ENCODE results near the gene ACAA1.

The ACAA1 gene

GRCh38 chr3:38165722-38166387 is 28.9 kb upstream of the ACAA1 start:
- Histone ChIP-seq H3K4me3 (ENCODE audit: severe bottlenecking) (peak overlapping the region; percentile 80), H3K9me3 (ENCODE audit: severe bottlenecking) (no peaks in the 10 kb centered on the region), H3K36me3 (ENCODE audit: low read depth) (no peaks in the 10 kb centered on the region), H3K27me3 (ENCODE audit: insufficient read depth, poor library complexity, severe bottlenecking) (no peaks in the 10 kb centered on the region), H3K4me1 (ENCODE audit: insufficient read depth, poor library complexity, severe bottlenecking) (peaks cover 30% of the 10 kb centered on the region), H3K27ac (ENCODE audit: poor library complexity, severe bottlenecking) (peak overlapping the region; percentile 91)
- peak; percentile 10 for ATAC-seq (ENCODE audit: low read depth)
- peak; percentile 74 for DNase-seq (ENCODE audit: low spot score)
- no peak for TF ChIP-seq CTCF (IDR thresholded peaks at IDR 0.05; ENCODE audit: poor library complexity, severe bottlenecking)

- H3K4me1 ChIP-seq (ENCODE audit: insufficient read depth, poor library complexity, severe bottlenecking) = peaks cover 30% of the 10 kb centered on the region
- H3K27me3 ChIP-seq (ENCODE audit: insufficient read depth, poor library complexity, severe bottlenecking) = no peaks in the 10 kb centered on the region
- ATAC-seq (ENCODE audit: low read depth) (peak; percentile 84), DNase-seq (ENCODE audit: low spot score) (peak; percentile 98)
- no peaks in the 10 kb centered on the region for H3K36me3 ChIP-seq (ENCODE audit: low read depth)
- H3K4me3 ChIP-seq (ENCODE audit: severe bottlenecking) = peak within 1 kb of the TSS; percentile 80
- H3K9me3 ChIP-seq (ENCODE audit: severe bottlenecking) = no peaks in the 10 kb centered on the region
- TF ChIP-seq CTCF (IDR thresholded peaks at IDR 0.05; ENCODE audit: poor library complexity, severe bottlenecking) = no peak
- peak within 1 kb of the TSS; percentile 91 for H3K27ac ChIP-seq (ENCODE audit: poor library complexity, severe bottlenecking)
Observed at GRCh38 chr3:38164952-38165721, 28.2 kb upstream of the ACAA1 start, which contains the start of gene OXSR1. TSS of gene OXSR1 (plus strand) at chr3:38165537. CDS start at chr3:38165877, 340 bp downstream.

- Histone ChIP-seq H3K9me3 (ENCODE audit: severe bottlenecking) (no peaks in the 10 kb centered on the region), H3K27me3 (ENCODE audit: insufficient read depth, poor library complexity, severe bottlenecking) (no peaks in the 10 kb centered on the region), H3K27ac (ENCODE audit: poor library complexity, severe bottlenecking) (peak overlapping the region; percentile 91), H3K4me1 (ENCODE audit: insufficient read depth, poor library complexity, severe bottlenecking) (peaks cover 29% of the 10 kb centered on the region), H3K36me3 (ENCODE audit: low read depth) (no peaks in the 10 kb centered on the region), H3K4me3 (ENCODE audit: severe bottlenecking) (peak overlapping the region; percentile 80)
- no peak for DNase-seq (ENCODE audit: low spot score)
- peak; percentile 17 for ATAC-seq (ENCODE audit: low read depth)
- no peak for TF ChIP-seq CTCF (IDR thresholded peaks at IDR 0.05; ENCODE audit: poor library complexity, severe bottlenecking)
Observed at GRCh38 chr3:38164643-38164951, 27.7 kb upstream of the ACAA1 start.

- H3K4me3 ChIP-seq (ENCODE audit: severe bottlenecking) = peak overlapping the region; percentile 80
- no peak for DNase-seq (ENCODE audit: low spot score)
- no peak for ATAC-seq (ENCODE audit: low read depth)
- no peaks in the 10 kb centered on the region for H3K27me3 ChIP-seq (ENCODE audit: insufficient read depth, poor library complexity, severe bottlenecking)
- H3K4me1 ChIP-seq (ENCODE audit: insufficient read depth, poor library complexity, severe bottlenecking) = peaks cover 24% of the 10 kb centered on the region
- peak overlapping the region; percentile 91 for H3K27ac ChIP-seq (ENCODE audit: poor library complexity, severe bottlenecking)
- no peaks in the 10 kb centered on the region for H3K9me3 ChIP-seq (ENCODE audit: severe bottlenecking)
- H3K36me3 ChIP-seq (ENCODE audit: low read depth) = no peaks in the 10 kb centered on the region
- TF ChIP-seq CTCF (IDR thresholded peaks at IDR 0.05; ENCODE audit: poor library complexity, severe bottlenecking) = no peak
Observed at GRCh38 chr3:38163841-38164642, 27.1 kb upstream of the ACAA1 start.
